ENCODE measurements around the gene C1QTNF8.

GRCh38 chr16:1107141-1107540, 11.1 kb upstream of the C1QTNF8 start:
- TF ChIP-seq, protein P1, sequence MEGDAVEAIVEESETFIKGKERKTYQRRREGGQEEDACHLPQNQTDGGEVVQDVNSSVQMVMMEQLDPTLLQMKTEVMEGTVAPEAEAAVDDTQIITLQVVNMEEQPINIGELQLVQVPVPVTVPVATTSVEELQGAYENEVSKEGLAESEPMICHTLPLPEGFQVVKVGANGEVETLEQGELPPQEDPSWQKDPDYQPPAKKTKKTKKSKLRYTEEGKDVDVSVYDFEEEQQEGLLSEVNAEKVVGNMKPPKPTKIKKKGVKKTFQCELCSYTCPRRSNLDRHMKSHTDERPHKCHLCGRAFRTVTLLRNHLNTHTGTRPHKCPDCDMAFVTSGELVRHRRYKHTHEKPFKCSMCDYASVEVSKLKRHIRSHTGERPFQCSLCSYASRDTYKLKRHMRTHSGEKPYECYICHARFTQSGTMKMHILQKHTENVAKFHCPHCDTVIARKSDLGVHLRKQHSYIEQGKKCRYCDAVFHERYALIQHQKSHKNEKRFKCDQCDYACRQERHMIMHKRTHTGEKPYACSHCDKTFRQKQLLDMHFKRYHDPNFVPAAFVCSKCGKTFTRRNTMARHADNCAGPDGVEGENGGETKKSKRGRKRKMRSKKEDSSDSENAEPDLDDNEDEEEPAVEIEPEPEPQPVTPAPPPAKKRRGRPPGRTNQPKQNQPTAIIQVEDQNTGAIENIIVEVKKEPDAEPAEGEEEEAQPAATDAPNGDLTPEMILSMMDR (IDR thresholded peaks at IDR 0.05; ENCODE audit: low read depth, low read length, missing input control) = no peak
- TF ChIP-seq RAD21 (IDR thresholded peaks at IDR 0.05) = no peak
- no peak for TF ChIP-seq MAX (IDR thresholded peaks at IDR 0.05)
- TF ChIP-seq TAF1 (conservative IDR thresholded peaks at IDR 0.05) = no peak
- TF ChIP-seq EGR1 (IDR thresholded peaks at IDR 0.05; ENCODE audit: low read depth in 2 of 2) = no peak
- no peak for TF ChIP-seq RXRA (IDR thresholded peaks at IDR 0.05)
- TF ChIP-seq, protein P2, sequence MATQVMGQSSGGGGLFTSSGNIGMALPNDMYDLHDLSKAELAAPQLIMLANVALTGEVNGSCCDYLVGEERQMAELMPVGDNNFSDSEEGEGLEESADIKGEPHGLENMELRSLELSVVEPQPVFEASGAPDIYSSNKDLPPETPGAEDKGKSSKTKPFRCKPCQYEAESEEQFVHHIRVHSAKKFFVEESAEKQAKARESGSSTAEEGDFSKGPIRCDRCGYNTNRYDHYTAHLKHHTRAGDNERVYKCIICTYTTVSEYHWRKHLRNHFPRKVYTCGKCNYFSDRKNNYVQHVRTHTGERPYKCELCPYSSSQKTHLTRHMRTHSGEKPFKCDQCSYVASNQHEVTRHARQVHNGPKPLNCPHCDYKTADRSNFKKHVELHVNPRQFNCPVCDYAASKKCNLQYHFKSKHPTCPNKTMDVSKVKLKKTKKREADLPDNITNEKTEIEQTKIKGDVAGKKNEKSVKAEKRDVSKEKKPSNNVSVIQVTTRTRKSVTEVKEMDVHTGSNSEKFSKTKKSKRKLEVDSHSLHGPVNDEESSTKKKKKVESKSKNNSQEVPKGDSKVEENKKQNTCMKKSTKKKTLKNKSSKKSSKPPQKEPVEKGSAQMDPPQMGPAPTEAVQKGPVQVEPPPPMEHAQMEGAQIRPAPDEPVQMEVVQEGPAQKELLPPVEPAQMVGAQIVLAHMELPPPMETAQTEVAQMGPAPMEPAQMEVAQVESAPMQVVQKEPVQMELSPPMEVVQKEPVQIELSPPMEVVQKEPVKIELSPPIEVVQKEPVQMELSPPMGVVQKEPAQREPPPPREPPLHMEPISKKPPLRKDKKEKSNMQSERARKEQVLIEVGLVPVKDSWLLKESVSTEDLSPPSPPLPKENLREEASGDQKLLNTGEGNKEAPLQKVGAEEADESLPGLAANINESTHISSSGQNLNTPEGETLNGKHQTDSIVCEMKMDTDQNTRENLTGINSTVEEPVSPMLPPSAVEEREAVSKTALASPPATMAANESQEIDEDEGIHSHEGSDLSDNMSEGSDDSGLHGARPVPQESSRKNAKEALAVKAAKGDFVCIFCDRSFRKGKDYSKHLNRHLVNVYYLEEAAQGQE (IDR thresholded peaks at IDR 0.05) = no peak
- TF ChIP-seq, protein P3, sequence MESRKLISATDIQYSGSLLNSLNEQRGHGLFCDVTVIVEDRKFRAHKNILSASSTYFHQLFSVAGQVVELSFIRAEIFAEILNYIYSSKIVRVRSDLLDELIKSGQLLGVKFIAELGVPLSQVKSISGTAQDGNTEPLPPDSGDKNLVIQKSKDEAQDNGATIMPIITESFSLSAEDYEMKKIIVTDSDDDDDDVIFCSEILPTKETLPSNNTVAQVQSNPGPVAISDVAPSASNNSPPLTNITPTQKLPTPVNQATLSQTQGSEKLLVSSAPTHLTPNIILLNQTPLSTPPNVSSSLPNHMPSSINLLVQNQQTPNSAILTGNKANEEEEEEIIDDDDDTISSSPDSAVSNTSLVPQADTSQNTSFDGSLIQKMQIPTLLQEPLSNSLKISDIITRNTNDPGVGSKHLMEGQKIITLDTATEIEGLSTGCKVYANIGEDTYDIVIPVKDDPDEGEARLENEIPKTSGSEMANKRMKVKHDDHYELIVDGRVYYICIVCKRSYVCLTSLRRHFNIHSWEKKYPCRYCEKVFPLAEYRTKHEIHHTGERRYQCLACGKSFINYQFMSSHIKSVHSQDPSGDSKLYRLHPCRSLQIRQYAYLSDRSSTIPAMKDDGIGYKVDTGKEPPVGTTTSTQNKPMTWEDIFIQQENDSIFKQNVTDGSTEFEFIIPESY (IDR thresholded peaks at IDR 0.05) = no peak
- TF ChIP-seq ATF3 (IDR thresholded peaks at IDR 0.05) = no peak
- no peak for TF ChIP-seq YY1 (IDR thresholded peaks at IDR 0.05)

Measured in liver (tissue), 3 donors.